Colonic mucosa (tissue), 4 donors: ENCODE measurements around the gene GPLD1. TPM values are rescaled to one million over a fixed set of nuclear protein-coding genes. Genes with fewer than 3 reads are reported as not detected.

ENCODE experiments used
- DNase-seq: peaks from one replicate; pipeline ENCODE4 v3.0.0-alpha.2; 2020
- H3K27ac ChIP-seq: fragments of 200-600 bp; one replicate; pipeline ENCODE4 v1.8.0; 2021
- H3K27me3 ChIP-seq: fragments of 200-600 bp; one replicate; pipeline ENCODE4 v1.8.0; 2021
- H3K36me3 ChIP-seq: fragments of 200-600 bp; one replicate; pipeline ENCODE4 v1.8.0; 2021
- H3K4me1 ChIP-seq: fragments of 200-600 bp; one replicate; pipeline ENCODE4 v1.8.0; 2021; ENCODE audit warnings: mild to moderate bottlenecking
- H3K4me3 ChIP-seq: fragments of 200-600 bp; one replicate; pipeline ENCODE4 v1.8.0; 2021
- H3K9ac ChIP-seq, 2 donors: one replicate each; pipeline ENCODE4 v1.7.0; 2013; ENCODE audit warnings: control low read depth in 2 of 2, low read depth in 2 of 2, low read length in 2 of 2
- H3K9me3 ChIP-seq: fragments of 200-600 bp; one replicate; pipeline ENCODE4 v1.8.0; 2021
- intact Hi-C: fragments of 100-400 bp; cut with DNase I; formaldehyde crosslinking; loops from one replicate; pipeline ENCODE4 v1.14.1; 2022
- total RNA-seq, 2 donors: library from RNA; stranded (reverse); fragmentation: NEBNext Ultra II Directional in 1 of 2; extraction: Animal tissue kit (Norgen Biotek cat#: 25700) in 1 of 2; gene quantifications; one replicate each; pipeline ENCODE4 v1.2.1, GENCODE V29; 2021
- TF ChIP-seq, protein P1 (sequence below): fragments of 200-600 bp; IDR thresholded peaks from one replicate; pipeline ENCODE4 v1.8.0; 2022; ENCODE audit warnings: antibody characterized with exemption, mild to moderate bottlenecking
- donor health status: healthy.
- donor health status: DM: no; HTN: no; CAD: no.
- donor health status: DM: no; HTN: no; CAD: no.

The GPLD1 gene, protein sequence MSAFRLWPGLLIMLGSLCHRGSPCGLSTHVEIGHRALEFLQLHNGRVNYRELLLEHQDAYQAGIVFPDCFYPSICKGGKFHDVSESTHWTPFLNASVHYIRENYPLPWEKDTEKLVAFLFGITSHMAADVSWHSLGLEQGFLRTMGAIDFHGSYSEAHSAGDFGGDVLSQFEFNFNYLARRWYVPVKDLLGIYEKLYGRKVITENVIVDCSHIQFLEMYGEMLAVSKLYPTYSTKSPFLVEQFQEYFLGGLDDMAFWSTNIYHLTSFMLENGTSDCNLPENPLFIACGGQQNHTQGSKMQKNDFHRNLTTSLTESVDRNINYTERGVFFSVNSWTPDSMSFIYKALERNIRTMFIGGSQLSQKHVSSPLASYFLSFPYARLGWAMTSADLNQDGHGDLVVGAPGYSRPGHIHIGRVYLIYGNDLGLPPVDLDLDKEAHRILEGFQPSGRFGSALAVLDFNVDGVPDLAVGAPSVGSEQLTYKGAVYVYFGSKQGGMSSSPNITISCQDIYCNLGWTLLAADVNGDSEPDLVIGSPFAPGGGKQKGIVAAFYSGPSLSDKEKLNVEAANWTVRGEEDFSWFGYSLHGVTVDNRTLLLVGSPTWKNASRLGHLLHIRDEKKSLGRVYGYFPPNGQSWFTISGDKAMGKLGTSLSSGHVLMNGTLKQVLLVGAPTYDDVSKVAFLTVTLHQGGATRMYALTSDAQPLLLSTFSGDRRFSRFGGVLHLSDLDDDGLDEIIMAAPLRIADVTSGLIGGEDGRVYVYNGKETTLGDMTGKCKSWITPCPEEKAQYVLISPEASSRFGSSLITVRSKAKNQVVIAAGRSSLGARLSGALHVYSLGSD
- under 1 TPM; 0.84 to 0.88 TPM for total RNA-seq

DNA sequence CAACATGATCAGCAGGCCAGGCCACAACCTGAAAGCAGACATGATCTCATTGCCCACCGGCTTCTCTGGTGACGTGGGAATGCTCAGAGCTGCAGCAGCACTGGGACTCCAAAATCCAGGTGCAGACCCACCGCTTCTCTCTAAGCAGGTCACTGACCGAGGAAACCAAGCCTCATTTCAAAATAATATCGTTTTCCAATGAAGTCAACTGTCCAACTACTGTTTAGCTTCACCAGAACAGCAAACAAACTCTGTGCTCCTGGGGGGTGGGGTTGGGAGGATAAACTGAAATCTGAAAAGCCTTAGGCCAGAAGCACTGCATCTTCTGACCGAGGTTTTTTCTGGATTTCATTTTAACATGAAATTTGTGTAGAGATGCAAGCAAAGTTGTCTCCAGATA lies at the start of gene GPLD1:
TSS of gene GPLD1 (minus strand) at position 109 of the 400 bp plus-strand sequence. CDS start at position 42, 67 bp downstream.
- TF ChIP-seq, protein P1, sequence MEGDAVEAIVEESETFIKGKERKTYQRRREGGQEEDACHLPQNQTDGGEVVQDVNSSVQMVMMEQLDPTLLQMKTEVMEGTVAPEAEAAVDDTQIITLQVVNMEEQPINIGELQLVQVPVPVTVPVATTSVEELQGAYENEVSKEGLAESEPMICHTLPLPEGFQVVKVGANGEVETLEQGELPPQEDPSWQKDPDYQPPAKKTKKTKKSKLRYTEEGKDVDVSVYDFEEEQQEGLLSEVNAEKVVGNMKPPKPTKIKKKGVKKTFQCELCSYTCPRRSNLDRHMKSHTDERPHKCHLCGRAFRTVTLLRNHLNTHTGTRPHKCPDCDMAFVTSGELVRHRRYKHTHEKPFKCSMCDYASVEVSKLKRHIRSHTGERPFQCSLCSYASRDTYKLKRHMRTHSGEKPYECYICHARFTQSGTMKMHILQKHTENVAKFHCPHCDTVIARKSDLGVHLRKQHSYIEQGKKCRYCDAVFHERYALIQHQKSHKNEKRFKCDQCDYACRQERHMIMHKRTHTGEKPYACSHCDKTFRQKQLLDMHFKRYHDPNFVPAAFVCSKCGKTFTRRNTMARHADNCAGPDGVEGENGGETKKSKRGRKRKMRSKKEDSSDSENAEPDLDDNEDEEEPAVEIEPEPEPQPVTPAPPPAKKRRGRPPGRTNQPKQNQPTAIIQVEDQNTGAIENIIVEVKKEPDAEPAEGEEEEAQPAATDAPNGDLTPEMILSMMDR, result no peak
- no peak within 1 kb of the TSS for H3K4me3 ChIP-seq
- no peaks in the 10 kb centered on the region for H3K27me3 ChIP-seq
- no peak within 1 kb of the TSS for H3K9ac ChIP-seq
- H3K9me3 ChIP-seq, result no peaks in the 10 kb centered on the region
- H3K36me3 ChIP-seq, result no peaks in the 10 kb centered on the region
- intact Hi-C loops, result no loop called here
- peaks cover 7% of the 10 kb centered on the region for H3K4me1 ChIP-seq
- H3K27ac ChIP-seq, result no peak within 1 kb of the TSS
- DNase-seq, result no peak

DNA sequence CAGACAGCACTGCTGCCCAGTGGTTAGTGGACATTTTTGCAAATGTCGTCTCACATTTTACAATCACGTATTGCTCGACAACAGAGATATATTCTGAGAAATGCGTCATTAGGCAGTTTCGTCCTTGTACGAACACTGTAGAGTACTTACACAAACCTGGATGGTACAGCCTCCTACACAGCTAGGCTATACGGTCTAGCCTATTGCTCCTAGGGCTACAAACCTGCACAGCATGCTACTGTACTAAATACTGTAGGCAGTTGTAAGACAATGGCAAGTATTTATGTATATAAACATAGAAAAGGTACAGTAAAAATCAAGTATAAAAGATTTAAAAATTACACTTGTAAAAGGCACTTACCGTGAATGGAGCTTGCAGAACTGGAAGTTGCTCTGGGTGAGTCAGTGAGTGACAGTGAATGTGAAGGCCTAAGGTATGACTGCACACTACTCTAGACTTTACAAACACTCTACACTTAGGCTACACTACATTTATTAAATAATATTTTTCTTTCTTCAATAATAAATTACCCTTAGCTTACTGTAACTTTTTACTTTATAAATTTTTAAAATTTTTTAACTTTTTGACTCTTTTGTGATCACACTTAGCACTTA lies 48.5 kb upstream of the GPLD1 start:
- no peaks in the 10 kb centered on the region for H3K4me1 ChIP-seq
- H3K4me3 ChIP-seq, result no peak overlapping the region
- no peaks in the 10 kb centered on the region for H3K9me3 ChIP-seq
- H3K27me3 ChIP-seq, result no peaks in the 10 kb centered on the region
- intact Hi-C loops, result no loop called here
- no peak overlapping the region for H3K9ac ChIP-seq
- H3K36me3 ChIP-seq, result no peaks in the 10 kb centered on the region
- no peak for DNase-seq
- TF ChIP-seq, protein P1, result no peak
- no peak overlapping the region for H3K27ac ChIP-seq

DNA sequence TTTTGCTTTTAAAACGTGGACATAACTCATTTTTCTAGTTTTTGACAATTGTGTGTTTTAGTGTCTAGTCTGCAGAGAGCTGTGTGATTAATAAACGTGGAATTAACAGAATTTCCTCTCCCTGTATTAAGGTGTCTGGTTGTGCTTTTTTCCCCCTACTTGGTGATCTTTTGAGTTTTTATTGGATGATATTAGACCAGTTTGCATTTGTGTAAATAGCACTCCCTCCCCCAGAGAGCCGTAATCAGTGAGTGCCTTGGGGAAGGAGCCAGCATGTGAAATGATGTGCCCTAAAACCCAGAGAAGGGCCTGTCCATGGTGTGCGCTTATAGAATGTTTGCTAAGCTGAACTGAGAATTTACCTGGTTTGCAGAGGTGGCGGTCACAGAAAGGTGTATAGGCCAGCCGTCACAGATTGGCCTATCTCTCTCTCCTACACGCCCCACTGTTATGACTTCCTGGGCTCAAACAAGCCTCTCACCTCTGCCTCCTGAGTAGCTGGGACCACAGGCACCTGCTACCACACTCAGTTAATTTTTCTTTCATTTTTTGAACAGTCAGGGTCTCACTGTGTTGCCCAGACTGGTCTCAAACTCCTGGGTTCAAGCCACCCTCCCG lies 47.8 kb upstream of the GPLD1 start:
- Histone ChIP-seq H3K27me3 (no peaks in the 10 kb centered on the region), H3K4me1 (no peaks in the 10 kb centered on the region), H3K4me3 (no peak overlapping the region), H3K9me3 (no peaks in the 10 kb centered on the region), H3K9ac (no peak overlapping the region), H3K27ac (no peak overlapping the region), H3K36me3 (no peaks in the 10 kb centered on the region)
- TF ChIP-seq, protein P1, result no peak
- intact Hi-C loops, result no loop called here
- no peak for DNase-seq

DNA sequence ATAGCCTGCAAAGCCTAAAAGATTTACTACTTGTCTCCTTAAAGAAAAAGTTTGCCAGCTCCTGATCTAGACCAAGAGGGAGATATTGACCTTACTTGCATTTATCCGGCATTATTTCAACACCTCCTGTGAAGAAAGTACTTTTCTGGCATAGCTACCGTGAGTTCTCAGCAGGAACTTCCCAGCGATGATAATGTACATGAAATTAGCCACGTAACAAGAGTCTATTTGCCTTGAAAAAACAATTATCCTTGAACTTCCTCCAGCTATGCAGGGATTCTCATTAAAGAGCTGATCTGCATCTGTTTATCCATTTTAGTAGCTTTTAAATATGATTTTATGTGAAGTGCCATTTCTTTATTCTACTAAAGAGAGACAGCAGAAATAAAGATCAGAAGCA lies 47.1 kb upstream of the GPLD1 start:
- no peak overlapping the region for H3K27ac ChIP-seq
- no peaks in the 10 kb centered on the region for H3K4me1 ChIP-seq
- no peak overlapping the region for H3K9ac ChIP-seq
- intact Hi-C loops, result no loop called here
- no peaks in the 10 kb centered on the region for H3K27me3 ChIP-seq
- H3K36me3 ChIP-seq, result no peaks in the 10 kb centered on the region
- DNase-seq, result no peak
- no peak overlapping the region for H3K4me3 ChIP-seq
- H3K9me3 ChIP-seq, result no peaks in the 10 kb centered on the region
- TF ChIP-seq, protein P1, result no peak

DNA sequence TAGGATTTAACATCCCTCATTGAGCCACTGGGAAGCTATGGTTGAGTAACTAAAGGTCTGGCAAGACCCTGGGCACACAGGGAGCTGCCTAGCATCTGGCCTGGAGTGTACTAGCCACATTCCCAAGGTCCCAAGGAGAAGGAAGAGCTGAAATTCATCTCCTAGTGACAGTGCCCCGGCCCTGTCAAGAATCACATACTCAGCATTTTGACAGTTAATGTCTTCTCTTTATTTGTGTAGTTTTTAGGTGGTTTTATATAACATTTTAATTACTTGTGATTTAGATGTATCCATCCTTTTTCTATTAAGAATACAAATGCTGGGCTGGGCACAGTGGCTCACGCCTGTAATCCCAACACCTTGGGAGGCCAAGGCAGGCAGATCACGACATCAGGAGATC lies 45.8 kb upstream of the GPLD1 start:
- Histone ChIP-seq H3K27me3 (no peaks in the 10 kb centered on the region), H3K27ac (no peak overlapping the region), H3K9me3 (no peaks in the 10 kb centered on the region), H3K36me3 (no peaks in the 10 kb centered on the region), H3K4me3 (no peak overlapping the region), H3K9ac (no peak overlapping the region), H3K4me1 (no peaks in the 10 kb centered on the region)
- TF ChIP-seq, protein P1, result no peak
- intact Hi-C loops, result no loop called here
- DNase-seq, result no peak
